GM19324 (cell line): ENCODE data around the gene CAP2.
A peak's percentile ranks its signal among the peaks of the same experiment; 100 is the strongest.
"Not testable (repeated sequence)": the region's sequence is repeated elsewhere in the genome, so short reads cannot be mapped to it uniquely, and the experiment has no call there.

ENCODE experiments used
- ATAC-seq: cut with Tn5 transposase; IDR thresholded peaks from one replicate; pipeline ENCODE4 v1.9.1; 2021; ENCODE audit warnings: mild to moderate bottlenecking, moderate library complexity; ENCODE audit not compliant: unreplicated experiment, low FRiP score

CAP2 gene

GRCh38 chr6:17395112-17395511 is 1.7 kb downstream of the CAP2 start:
- no peak for ATAC-seq

- no peak for ATAC-seq
These were observed 2.9 kb downstream of the CAP2 start for GRCh38 chr6:17396256-17396655.

GRCh38 chr6:17397764-17398194 is 4.4 kb downstream of the CAP2 start:
- no peak for ATAC-seq

GRCh38 chr6:17405181-17405943 is 12.0 kb downstream of the CAP2 start:
- peak; percentile 73 for ATAC-seq

GRCh38 chr6:17405944-17406245 is 12.5 kb downstream of the CAP2 start:
- peak; percentile 29 for ATAC-seq

GRCh38 chr6:17408081-17408480 is 14.7 kb downstream of the CAP2 start:
- no peak for ATAC-seq

GRCh38 chr6:17410281-17410680 is 16.9 kb downstream of the CAP2 start:
- no peak for ATAC-seq

- ATAC-seq, result no peak
These were observed 19.9 kb downstream of the CAP2 start for GRCh38 chr6:17413313-17413750.

- ATAC-seq, result not testable (repeated sequence)
These were observed 21.0 kb downstream of the CAP2 start for GRCh38 chr6:17414395-17414794.

GRCh38 chr6:17415321-17415720 is 21.9 kb downstream of the CAP2 start:
- no peak for ATAC-seq

- no peak for ATAC-seq
These were observed 23.4 kb downstream of the CAP2 start for GRCh38 chr6:17416806-17417205.

- no peak for ATAC-seq
These were observed 24.4 kb downstream of the CAP2 start for GRCh38 chr6:17417817-17418216.

GRCh38 chr6:17418281-17419188 is 25.1 kb downstream of the CAP2 start:
- ATAC-seq, result no peak

- no peak for ATAC-seq
These were observed 25.8 kb downstream of the CAP2 start for GRCh38 chr6:17419189-17419575.

- ATAC-seq, result no peak
These were observed 27.0 kb downstream of the CAP2 start for GRCh38 chr6:17420368-17420767.

GRCh38 chr6:17421406-17421805 is 28.0 kb downstream of the CAP2 start:
- ATAC-seq, result no peak

GRCh38 chr6:17423026-17423425 is 29.6 kb downstream of the CAP2 start:
- ATAC-seq, result no peak

- no peak for ATAC-seq
These were observed 33.7 kb downstream of the CAP2 start for GRCh38 chr6:17427062-17427461.

- ATAC-seq, result no peak
These were observed 34.2 kb downstream of the CAP2 start for GRCh38 chr6:17427617-17428016.

- ATAC-seq, result not testable (repeated sequence)
These were observed 35.3 kb downstream of the CAP2 start for GRCh38 chr6:17428595-17429120.

- ATAC-seq, result no peak
These were observed 36.1 kb downstream of the CAP2 start for GRCh38 chr6:17429383-17430061.
